GM19025 (cell line): Measurements from ENCODE around the gene MRPL17.
"Not testable (repeated sequence)": the region's sequence is repeated elsewhere in the genome, so short reads cannot be mapped to it uniquely, and the experiment has no call there.

Experiments used
- ATAC-seq: cut with Tn5 transposase; IDR thresholded peaks from one replicate; pipeline ENCODE4 v1.9.1; 2021; ENCODE audit warnings: mild to moderate bottlenecking, low read depth, moderate library complexity; ENCODE audit not compliant: unreplicated experiment

Gene MRPL17

DNA sequence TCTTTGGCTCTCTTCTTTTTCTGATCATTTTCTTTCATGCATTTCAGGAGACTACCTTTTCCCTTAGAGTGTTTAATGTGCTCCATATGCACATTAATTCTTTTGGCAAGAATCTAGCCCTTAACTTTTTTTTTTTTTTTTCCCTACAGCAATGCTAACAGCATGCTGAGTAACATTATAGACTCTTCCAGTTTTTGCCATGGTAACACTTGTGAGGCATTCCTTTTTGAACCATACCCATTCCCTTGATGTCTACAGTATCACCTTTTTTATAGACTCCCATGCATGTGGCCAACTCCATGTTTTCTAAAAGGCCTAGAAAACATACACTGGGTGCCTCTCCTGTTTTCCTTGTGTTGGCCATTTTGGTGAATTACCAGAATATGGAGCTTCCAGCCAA lies 2.9 kb upstream of the MRPL17 start:
- no peak for ATAC-seq

DNA sequence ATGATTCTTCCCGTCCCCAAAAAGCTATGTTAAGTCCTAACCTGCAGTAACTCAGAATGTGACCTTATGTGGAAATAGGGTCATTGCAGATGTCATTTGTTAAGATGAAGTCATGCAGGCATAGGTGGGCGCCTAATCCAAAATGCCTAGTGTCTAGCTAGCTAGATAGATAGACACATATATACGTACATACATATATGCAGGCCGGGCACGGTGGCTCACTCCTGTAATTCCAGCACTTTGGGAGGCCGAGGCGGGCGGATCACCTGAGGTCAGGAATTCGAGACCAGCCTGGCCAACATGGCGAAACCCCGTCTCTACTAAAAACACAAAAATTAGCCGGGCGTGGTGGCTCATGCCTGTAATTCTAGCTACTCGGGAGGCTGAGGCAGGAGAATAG lies 928 bp upstream of the MRPL17 start:
- ATAC-seq, result not testable (repeated sequence)

DNA sequence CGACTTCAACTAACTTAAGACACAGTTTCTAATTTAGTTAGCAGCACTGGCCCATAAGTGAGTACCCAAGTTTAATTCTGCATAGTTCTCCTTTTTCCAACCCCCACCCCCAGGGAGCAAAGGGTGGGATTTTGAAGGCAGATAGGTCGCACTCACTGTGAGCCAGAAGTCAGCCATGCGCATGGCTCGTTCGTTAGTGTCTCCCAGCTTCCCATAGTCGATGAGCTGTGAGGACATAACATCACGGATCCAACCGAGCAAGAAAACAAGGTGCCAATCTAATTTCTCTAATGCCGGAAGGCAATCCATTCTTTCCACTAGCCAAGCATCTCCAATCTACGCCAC lies 577 bp downstream of the MRPL17 start:
- ATAC-seq, result no peak

DNA sequence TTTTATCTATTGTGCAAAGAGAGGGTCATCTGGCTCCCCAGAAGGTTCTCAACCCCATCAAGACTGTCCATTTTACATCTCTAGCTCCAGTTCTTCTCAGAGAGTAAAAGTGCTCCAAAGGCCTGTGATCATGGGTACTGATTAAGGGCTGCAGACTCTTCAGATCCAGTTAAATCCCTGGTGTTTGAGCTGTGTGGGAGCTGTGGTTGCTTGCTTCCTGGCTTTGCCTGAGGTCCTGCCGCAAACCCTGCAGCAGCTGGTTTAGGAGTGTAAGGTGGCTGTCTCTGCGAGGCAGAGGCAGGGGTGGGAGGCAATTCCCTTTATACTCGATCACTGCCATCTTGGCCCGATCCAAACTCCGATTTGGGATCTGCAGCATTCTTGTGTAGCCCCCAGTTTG lies 1.2 kb downstream of the MRPL17 start:
- no peak for ATAC-seq

DNA sequence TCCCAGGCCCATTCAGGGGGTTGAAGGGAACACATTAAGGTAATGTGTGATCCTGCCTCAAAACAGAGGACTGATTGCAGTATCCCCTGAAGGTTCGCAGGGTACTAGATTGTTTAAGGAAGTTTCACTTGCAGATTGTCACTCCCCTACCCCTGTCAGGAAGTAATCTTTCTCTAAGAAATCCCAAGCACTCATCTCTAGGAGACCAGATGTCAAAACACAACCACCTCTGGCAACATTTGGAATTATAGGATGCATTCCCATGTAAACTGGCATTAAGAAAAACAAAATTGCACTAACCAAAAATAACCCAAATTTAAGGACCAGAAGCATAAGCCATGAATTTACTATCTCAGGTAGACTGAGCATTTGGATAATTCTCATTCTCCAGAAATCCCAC lies 1.6 kb downstream of the MRPL17 start:
- no peak for ATAC-seq

DNA sequence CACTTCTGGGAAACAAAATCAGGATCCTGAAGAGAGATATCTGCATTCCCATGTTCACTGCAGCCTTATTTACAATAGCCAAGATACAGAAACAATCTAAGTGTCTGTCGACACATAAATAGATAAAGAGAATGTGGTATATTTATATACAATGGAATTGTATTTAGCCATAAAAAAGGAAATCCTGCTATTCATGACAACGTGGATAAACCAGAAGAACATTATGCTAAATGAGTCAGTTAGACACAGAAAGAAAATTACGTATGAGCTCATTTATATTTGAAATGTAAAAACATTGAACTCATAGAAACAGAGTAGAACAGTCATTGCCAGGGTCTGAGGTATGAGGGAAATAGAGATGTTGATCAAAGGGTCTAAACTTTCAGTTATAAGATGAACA lies 6.1 kb downstream of the MRPL17 start:
- ATAC-seq, result no peak

DNA sequence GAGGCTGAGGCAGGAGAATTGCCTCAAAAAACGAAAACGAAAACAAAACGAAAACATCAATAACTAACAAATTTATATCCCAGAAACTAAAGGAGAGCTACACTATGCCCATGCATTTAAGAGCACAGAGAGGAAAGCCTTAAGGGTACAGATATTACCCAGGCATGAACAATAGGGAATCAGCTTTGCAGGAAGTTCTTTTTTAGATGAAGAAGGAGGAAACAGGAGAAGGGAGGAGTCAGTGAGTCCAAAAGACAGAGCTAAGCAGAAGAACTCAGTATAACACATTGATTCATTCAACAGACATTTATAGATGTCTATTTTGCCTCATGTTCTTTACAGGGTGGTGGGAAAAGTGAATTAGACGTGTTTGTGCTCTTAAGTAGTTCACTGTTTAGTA lies 8.3 kb downstream of the MRPL17 start:
- ATAC-seq, result no peak

DNA sequence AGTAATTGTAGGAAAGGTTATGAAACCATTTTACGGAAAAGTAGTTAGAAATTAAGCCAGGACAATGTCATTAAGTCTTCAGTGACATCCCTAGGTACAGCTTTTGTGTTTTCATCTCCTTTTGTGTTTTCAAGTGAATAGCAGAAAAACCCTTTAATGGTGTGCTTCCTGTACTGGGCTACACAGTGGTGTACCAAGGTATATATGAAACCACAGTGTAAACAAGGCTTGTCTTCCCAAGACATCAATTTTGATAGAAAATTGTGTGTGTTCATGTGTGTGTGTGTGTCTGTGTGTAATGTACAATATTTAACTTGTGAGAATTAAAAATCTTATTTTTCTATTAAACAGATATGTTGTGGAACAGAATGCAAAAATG lies 8.9 kb downstream of the MRPL17 start:
- ATAC-seq, result no peak

DNA sequence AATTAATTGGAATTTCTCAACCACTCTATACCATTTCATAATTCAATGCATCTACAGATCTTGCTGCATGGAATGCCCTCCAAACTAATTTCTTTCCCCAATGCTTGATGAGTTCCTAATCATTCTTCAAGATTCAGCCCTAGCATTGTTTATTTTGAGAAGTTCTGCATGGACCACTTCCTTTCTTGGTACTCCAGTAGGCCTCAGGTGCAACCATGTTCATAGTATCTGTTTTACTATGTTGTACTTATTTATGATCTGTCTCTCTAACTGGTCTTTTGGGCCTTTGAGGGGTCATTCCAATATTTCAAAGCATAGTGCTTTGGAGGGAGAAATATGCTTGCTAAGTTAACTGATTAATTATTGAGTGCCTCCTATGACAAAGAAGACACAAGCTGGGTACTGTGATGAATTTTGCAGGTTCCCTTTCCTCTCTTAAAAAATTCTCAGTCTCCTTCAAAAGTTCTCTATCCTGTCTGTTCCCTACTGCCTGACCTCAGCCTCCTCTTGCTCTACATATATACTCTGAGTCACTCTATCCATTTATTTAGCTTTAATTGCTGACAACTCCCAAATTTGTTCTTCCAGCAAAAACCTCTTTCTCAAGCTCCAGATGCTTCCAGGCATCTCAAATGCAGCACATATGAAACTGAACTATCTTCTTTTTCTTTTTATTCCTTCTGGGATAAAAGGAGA lies 9.5 kb downstream of the MRPL17 start:
- no peak for ATAC-seq

DNA sequence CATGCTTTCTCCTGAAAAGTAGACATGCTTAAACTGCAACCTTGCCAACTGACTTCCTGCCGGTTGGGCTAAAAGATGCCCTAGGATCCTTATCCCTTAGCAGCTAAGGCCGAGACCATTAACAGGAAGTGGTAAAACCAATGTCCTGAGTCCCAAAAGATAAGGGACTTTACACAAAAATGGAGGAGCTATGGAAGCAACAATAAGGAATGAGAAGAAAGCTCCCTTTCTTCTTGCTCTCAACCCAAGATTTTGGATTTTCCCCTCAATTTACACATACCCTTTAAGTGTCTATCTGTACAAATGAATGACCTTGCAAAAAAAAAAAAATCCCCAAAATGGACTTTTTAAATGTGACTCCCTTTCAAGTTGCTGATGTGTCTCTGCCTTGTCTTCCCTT lies 11.1 kb downstream of the MRPL17 start:
- ATAC-seq, result no peak

DNA sequence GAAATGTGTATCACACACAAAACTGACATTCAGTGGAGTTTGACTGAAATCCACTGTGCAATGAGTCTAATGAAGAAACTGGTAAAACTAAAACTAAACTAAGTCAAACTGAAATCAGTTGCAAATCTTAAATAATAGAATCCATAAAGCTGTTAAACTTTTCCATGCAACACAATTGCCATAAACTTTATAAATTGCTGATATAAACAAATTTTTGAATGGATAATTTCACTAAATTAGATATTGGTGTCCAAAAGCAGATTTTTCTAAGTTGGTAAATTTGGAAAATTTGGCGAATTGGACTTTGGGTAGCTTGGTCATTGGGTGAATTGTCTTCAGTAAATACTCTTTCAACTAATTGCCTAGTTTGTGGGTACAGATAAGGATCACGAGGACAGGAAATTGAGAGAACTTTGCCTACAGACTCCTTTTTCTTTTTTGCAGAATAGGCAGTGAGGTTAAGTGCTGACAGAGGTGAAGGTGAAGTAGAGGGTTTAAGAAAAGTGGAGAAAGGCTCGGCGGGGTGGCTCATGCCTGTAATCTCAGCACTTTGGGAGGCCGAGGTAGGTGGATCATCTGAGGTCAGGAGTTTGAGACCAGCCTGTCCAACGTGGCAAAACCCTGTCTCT lies 12.8 kb downstream of the MRPL17 start:
- no peak for ATAC-seq

DNA sequence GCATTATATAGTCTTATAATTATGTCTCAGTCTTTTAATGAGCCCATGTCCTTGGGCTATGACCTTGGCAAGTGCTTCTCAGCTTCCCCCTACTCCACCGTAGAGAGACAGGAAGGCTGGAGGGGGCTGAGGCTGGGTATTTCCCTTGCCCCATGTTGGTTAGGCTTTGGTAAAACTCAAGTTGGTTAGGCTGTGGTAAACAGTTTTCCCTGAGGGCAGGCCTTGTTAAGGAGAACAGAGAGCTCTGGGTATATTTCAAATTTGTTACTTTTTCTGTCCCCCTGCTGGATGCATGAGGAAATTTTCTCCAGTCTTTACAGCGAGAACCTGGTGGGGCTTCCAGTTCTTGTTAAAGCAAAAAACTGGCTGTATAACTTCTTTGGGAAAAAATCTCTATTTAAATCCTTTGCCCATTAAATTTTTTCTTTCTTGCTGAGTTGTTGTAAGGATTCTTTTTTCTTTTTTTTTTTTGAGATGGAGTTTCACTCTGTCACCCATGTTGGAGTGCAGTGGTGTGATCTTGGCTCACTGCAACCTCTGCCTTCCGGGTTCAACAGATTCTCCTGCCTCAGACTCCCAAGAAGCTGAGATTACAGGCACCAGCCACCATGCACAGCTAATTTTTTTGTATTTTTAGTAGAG lies 15.3 kb downstream of the MRPL17 start:
- peak; percentile 61 for ATAC-seq

DNA sequence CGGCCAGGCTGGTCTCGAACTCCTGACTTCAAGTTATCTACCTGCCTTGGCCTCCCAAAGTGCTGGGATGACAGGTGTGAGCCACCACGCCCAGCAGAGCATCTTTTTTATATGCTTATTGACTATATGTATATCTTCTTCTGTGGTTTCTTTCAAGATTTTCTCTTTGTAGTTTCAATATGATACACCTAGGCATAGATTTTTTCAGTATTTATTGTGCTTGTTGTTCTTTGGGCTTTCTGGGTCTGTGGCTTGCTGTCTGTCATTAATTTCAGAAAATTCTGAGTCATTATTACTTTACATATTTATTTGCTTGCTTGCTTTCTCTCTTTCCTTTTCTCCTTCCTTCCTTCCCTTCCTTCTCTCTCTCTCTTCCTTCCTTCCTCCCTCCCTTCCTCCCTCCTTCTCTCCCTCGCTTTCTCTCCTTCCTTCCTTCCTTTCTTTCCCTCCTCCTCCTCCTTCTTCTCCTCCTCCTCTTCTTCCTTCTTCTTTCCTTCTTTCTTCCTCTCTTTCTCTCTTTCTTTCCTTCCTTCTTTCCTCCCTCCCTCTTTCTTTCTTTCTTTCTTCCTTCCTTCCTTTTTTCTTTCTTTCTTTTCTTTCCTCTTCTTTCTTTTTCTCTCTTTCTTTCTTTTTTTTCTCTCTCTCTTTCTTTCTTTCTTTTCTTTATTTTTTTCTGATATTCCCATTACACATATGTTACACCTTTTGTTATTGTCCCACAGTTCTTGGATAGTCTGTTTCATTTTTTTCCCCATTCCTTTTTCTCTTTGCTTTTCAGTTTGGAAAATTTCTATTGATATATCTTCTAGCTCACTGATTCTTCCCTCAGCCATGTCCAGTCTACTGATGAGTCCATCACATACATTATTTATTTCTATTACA lies 16.6 kb downstream of the MRPL17 start:
- ATAC-seq, result no peak

DNA sequence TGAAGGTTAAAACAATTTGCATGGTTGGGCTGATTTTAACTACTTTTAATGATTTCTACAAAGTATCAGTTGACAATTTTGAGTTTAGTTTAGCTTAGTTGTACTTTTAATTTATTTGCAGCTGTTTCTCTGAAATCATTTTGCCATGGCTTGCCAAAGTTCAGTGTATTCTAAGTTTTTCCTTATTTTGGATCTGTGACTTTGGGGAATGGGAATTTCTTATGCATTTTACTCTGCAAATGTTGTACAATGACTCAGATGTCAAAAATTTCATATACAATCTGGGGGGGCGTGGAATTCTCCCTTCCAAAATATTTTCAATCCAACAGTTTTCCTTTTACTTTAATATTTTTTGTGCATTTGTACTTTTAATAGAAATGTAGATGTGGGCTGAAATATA lies 18.6 kb downstream of the MRPL17 start:
- no peak for ATAC-seq

DNA sequence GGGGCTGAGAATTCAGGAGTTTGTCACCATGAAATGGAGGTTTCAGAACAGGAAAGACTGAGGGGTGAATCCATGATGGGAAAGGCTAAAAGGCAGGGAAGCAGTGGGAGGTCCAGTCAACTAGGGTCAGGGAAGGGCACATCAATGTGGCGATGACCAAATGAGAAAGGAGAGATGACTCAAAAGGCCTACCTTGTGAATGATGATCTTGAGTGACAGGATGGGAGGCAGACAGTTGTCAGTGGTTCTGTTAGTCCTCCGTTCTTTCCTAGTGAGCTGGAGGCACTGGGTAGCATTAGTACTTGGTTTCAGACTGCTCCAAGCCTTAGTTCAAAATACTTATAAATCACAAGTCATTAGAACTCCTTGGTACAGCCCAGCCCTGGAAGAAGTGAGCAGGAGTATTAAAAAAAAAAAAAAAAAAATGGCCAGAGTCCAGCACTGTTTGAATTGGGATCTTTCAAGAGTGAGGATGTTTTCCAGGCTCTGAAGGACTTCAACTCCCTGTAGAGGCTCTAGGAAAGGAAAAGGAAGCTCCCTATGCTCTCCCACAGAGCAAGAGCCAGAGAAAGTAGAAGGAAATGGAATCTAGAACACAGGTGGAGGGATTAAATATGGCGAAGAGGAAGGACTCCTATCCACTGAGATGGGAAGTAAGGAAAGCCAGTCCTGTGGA lies 19.2 kb downstream of the MRPL17 start:
- ATAC-seq, result no peak

DNA sequence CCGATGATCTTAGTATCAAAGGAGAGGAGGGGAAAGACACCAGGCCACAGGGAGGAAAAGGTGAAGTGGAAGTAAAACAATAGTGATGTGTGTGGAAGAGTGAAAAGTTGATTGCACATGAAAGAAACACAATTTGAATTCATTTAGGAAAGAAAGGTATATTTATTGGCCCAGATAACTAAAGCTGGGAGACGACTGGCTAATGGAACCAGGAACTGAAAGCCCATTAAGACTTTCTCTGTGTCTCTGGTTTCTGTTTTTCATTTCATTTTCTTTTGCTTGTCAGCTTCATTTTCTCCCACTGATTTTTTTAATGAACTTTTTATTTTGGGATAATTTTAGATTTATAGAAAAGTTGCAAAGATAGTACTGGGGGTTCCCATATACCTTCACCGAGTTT lies 22.4 kb downstream of the MRPL17 start:
- no peak for ATAC-seq

DNA sequence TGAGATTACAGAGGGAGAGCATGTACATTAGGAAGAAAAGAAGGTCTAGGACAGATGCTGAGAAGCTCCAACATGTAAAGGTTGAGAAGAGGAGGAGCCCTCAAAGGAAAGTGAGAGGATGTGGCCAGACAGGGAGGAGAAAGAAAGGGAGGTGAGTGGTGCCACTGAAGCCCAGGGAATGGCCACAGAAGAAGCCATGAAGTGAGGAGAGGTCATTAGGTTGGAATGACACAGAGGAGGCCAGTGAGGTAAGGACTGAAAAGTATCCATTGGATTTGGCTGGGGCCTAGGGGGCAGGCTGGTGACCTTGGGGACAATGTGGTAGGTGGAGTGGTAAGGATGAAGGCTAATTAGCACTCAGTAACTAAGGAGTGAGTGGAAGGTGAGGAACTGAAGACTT lies 24.5 kb downstream of the MRPL17 start:
- ATAC-seq, result no peak

DNA sequence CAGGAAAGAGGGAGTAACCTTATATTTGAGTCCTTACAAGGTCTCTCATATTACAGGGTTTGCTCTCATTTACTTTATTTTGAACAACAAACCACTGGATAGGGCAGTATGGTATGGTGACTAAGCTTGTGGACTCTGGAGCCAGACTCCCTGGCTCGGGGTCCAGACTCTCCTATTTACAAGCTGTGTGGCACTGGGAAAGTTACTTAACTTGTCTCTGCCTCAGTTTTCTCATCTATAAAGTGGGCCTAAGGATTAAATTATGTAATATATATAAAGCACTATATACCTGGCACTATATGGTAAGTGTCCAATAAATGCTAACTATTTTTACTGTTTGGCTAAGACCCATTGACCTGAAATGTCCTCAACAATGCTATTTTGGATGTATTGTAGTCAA lies 25.8 kb downstream of the MRPL17 start:
- no peak for ATAC-seq

DNA sequence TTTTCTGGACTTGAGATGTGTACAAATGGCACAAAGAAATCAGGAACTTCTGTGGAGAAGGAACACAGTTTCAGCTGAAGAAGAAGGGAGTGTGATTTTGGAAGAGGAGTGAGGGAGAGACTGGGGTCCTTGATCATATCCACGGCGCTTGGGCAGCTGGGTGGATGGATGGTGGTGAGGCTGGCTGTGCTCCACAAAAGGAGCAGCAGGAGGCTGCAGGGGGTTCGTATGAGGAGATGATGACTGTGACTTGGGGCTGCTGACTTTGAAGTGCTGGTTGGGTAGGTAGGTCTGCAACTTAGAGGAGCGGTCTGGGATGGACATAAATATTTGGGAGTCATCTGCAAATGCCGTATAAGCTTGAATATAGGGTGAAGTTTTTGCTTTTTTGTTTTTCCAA lies 26.2 kb downstream of the MRPL17 start:
- no peak for ATAC-seq

DNA sequence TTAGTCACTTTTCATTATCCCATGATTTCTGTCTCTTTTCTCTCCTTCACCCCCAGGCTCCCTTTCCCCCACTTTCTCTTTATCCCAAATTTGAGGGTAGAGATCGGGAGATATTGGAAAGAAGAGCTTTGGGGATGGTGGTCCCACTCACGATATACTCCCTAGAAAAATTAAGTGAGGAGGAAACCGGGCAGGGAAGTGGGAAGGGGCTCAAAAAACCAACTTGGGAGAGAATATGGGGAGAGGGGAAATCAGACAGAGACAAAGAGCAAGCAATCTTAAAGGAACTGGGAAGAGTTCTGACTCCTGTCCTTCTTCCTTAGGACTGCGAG lies 26.6 kb downstream of the MRPL17 start:
- no peak for ATAC-seq
